Erythroblast (primary cell): ENCODE measurements around the gene LYST.

Source experiments
- DNase-seq, 2 experiments: peaks; one replicate each; lab custom pipeline; 2025; lab: John Stamatoyannopoulos, UW
- GATA1 ChIP-seq: IDR thresholded peaks from 2 replicates; pipeline ENCODE4 v1.6.1; 2011; ENCODE audit warnings: low read depth, mild to moderate bottlenecking, control low read depth, low read length, moderate library complexity
- POLR2A ChIP-seq: IDR thresholded peaks from 2 replicates; pipeline ENCODE4 v1.6.1; 2011; ENCODE audit warnings: mild to moderate bottlenecking, low read length

Gene LYST

DNA sequence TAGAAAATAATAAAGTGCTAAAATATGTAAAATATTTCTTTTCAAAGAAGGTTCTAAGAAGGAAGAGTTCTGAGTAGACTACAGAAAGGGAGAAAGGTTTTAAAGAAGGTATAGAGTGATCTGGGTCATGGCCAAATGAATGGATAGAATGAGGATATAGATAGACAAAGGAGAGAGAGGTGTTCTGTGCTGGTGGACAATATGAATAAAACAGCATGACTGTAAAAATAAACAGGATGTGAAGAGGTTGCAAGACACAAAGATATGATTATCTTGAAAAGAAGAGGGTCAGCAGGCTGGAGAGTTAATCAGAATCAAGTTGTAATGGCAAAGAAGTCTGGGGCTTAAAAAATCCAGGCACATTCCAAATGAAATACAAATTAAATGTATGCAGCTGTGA, 130.4 kb downstream of the LYST start:
- TF ChIP-seq POLR2A (no peak), GATA1 (no peak)
- DNase-seq = no peak

DNA sequence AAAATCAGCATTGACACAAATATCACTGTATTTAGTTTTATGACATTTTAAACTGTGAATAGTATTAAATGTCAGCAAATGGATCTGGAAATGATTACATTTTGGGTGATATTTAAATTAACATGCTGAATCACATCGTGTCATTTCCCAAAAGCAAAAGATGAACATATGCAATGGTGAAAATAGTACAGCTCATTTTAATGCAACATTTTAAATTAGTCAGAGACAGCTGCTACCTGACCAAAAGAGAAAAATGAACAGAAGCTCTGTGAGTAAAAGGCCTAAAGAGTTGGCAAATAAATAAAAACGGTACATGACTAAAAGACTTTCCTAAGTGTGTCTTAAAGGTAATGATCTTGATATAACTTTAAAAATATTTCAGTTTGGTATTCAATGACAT, 131.1 kb downstream of the LYST start:
- TF ChIP-seq GATA1 = no peak

DNA sequence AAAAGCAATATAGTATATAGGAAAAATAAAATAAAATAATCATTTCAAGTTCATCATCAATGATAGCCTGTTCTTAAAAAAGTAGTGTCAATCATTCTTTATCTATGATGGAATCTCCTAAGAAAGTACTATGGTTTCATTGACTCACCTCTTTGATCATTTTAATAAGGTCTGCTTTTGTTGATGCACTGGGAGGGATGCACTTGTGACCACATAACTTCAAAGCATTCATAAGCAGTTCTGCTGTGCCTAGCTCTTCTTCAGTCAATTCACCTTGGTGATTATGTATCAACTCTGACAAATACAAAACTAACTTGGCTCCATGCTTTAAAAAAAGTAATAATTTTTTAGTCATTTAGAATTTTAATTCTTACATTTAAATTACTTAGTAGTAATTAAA, 132.4 kb downstream of the LYST start:
- TF ChIP-seq GATA1 = no peak
- no peak for TF ChIP-seq POLR2A
- DNase-seq = no peak

More for the DNA sequence above, 131.1 kb downstream of the LYST start:
- DNase-seq = no peak

DNA sequence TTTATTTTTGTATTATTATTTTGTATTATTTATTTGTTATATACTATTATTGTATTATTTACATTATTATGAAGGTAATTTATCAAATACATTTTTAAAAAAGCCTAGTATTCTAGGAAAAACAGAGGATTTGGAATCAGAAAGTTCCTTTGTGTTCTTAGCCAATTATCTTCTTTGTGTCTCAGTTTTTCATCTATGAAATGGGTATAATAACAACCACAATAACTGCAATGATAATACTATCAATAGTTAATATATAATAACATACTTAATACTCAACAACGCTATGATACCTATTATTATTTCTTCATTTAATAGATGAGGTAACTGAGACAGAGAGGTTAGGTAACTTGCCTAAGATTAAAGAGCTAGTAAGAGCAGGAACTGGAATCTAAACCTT, 136.7 kb downstream of the LYST start:
- DNase-seq = no peak
- TF ChIP-seq POLR2A = no peak
- TF ChIP-seq GATA1 = no peak

DNA sequence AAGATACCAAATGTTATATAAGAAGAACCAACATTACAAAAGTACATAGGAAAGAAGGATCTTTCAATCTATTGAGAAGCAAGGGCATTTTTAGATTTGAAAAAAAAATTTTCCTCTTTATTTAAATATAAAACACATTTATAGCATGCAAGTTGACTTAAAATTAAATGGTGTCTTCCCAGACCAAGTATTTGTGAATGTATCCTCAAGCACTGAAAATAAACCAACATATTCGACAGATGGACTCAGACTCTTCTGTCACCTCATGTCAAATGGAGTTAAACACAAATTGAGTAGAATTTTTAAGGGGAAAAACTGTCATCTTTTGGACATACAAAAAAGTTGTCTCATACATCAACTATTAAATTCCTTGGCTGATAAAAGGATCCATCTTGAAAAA, 140.1 kb downstream of the LYST start:
- TF ChIP-seq GATA1 (no peak), POLR2A (no peak)

DNA sequence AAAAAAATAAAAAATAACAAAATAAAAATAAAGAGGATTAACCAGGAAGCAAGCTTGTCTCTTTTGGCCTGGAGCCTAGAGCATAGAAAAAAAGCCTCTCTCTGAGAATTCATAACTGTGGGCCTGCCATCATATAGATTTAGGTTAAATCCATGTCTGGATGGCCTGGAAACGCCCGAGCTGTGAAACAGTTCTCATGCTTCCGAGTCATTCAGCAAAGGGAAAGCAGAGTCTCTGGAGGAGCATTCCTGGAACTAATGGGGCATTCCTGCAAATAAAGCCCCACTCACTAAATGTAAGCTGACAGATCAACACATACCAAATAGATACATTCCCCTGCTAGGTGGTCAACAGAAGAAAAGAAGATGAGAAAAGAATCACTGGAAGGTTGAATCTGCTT, 141.3 kb downstream of the LYST start:
- DNase-seq = no peak
- TF ChIP-seq POLR2A (no peak), GATA1 (no peak)

More for the DNA sequence above, 140.1 kb downstream of the LYST start:
- no peak for DNase-seq

DNA sequence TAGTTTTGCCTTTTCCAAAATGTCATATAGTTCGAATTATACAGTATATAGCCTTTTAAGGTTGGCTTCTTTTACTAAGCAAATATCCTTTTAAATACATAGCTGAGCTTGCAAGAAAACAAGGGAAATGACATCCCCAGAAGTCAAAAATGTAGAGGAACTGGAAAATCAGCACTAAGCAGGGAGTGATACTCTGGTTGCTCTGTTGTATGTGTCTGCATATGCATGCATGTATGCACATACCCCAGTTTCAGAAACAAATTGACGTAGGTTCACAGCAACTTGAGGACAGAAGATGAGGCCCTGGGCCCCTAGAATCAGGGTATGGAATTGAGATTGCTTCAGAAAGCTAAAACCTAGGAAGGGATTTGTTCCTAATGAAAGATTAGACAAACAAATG, 142.0 kb downstream of the LYST start:
- TF ChIP-seq POLR2A = no peak
- TF ChIP-seq GATA1 = no peak
- no peak for DNase-seq

DNA sequence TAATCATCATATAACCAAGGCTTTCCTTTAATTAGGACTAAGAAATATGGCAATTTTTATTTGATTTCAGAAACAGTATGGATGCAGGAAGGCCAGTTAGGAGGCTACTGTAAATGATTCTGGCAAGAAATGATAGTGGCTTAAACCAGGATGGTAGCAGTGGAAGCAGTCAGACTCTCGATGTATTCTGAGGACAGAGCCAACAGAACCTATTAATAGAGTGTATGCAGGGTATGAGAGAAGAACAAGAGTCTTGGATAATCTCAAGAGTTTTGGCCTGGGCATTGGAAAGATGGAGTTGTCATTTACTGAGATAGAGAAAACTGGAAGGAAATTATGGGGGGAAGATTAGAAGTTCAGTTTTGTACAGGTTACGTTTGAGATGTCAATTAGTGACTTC, 143.8 kb downstream of the LYST start:
- no peak for DNase-seq
- TF ChIP-seq POLR2A = no peak
- TF ChIP-seq GATA1 = no peak

DNA sequence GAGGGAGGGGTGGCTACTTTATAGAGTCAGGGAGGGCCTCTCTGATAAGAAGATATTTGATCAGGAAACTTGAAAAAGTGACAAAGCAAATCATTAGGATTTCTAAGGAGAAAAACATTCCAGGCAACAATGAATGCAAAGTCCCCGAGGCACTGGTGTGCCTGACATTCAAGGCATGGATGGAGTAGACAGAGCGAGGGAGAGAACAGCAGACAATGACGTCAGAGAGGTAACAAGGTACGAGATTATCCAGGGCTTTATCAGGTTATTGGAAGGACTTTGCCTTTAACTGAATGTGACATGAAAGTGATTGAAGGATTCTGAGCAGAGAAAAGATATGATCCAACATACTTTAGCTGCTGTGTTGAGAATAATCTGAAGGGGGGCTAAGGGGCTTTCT, 144.7 kb downstream of the LYST start:
- no peak for DNase-seq
- TF ChIP-seq POLR2A (no peak), GATA1 (no peak)

DNA sequence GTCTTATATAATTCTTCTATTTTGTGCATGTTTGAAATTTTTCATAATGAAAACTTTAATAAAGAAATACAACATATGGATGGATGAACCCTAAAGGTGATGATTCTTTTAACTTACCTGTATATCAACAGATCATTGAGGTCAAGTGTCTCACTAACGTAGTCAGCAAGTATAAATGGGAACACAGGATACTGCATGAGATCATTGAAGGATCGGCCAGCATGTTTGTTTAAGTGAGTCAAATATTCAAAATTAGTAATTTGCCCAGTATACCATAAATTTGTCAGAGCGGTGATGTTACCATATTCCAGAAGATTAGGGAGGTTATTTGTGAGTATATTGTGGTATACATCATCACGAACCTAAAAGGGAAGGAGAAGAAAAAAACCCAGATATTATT, 146.2 kb downstream of the LYST start:
- no peak for DNase-seq
- TF ChIP-seq POLR2A (no peak), GATA1 (no peak)

DNA sequence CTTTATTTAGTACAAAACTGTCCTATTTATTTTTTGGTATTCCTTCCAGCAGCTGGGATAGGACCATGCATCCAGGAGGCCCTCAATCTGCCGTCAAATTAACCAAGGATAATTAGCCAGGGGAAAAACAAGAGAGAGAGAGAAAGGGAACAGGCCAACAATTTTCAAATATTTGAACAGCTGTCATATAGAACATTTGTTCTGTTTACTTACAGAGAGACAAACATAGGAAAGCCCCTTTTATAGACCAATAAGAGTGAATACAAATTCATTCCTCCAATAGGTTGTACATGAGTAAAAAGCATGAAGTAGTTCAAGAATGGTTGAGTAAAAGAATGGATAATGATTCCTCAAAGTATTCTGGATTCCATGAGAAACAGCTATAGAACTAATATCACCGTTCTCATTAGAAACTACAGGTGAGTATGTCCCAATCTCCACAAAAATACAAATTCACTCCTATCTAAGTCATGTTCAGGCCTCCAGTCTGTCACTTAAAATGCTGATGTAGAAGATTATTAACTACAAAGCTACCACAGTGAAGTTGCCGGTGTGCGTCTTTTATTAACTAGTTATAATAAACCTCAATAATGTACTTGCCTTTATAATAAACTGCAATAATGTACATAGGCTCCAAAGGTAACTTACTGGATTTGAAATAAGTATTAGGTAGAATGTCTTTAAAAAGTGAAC, 152.4 kb downstream of the LYST start:
- DNase-seq = no peak
- TF ChIP-seq POLR2A (no peak), GATA1 (no peak)

DNA sequence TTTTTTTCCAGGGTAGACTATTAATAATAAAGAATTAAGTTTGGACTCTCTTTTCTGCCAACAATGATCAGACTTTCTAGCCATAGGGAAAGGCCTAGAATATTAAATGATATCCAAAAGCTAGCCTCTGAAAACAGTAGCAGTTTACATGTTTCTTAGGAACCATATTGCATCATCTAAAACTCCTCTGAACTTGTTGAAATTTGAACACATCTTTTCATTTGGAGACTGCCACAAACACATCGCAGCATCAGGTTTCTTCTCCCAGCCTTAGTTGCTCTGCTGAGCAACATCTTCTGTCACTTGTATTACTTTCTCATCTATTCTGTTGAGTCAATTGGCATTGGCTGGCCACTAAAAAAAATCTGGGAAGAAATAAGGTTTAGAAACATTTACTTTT, 153.9 kb downstream of the LYST start:
- TF ChIP-seq GATA1 = no peak
- no peak for TF ChIP-seq POLR2A
- no peak for DNase-seq

DNA sequence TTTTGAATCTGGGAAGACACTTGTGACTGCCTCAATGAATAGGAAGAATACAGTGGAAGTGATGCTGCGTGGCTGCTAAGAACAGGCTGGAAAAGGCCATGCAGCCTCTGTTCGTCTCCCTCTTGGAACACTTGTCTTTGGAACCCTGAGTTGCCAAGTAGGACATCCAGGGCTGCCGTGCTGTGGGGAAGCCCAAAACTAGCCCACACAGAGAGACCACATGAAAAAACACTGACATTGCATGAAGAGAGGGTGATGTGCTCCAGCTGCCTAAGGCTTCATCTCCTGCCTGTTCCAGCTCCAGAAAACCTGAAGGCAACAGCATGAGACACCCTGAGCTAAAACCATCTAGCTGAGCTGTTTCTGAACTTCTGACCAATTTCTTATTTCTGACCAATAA, 156.0 kb downstream of the LYST start:
- TF ChIP-seq GATA1 (no peak), POLR2A (no peak)
- DNase-seq = no peak

DNA sequence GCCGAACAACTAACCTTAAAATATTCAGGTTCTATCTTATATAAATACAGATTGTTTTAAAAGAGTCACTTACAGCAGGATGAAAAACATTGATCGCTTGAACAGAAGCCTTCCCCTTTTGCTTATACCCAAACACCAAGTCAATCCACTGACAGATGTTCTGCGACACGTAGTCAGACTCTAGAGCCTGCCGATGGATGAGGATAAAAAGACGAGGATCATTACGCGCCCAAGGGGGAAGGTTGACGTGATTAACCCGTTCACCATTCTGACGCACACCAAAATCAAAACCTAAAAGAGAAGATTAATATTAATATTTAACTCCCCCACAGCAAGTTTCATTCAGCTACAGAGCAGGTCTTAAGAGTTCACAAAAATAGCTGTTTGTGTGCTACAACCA, 157.7 kb downstream of the LYST start:
- TF ChIP-seq POLR2A (no peak), GATA1 (no peak)
- no peak for DNase-seq

DNA sequence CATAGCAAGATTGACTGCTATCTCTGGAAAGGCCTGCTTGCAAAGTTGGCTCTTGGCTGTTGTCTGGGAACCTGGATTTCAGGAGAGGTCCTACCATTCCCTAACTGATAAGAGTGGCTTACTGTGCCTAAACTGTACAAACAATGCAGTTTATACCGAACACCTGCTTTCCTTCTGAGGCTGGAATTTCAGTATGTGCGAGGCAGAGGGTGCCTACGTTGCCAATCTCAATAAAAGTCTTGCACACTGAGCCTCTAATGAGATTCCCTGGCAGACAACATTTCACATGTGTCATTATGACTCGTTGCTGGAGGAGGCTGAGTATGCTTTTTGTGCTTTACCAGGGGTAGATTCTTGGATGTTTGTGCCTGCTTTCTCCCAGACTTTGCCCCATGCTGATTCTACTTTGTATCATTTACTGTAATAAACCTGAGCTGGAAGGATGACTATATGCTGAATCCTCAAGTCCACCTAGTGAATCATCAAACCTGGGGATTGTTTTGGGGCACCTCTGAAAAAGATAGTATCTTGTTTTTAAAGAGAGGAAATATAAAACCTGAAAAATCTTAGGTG, 158.2 kb downstream of the LYST start:
- peak in 1 of 2 experiments; percentile 37 for DNase-seq

More for the DNA sequence above, 158.2 kb downstream of the LYST start:
- TF ChIP-seq GATA1 (no peak), POLR2A (no peak)
